Mucosa of descending colon (tissue), 3 donors: ENCODE data around the gene CHD6. TPM values are rescaled to one million over a fixed set of nuclear protein-coding genes. Genes with fewer than 3 reads are reported as not detected.

ENCODE experiments used
- ATAC-seq: fragments of 200-7000 bp; cut with Tn5 transposase; one replicate; pipeline ENCODE4 v1.9.1; 2020; ENCODE audit warnings: mild to moderate bottlenecking, moderate library complexity
- DNase-seq, 3 donors: peaks; one replicate each; pipeline ENCODE4 v3.0.0-alpha.2; 2020
- H3K36me3 ChIP-seq: fragments of 200-600 bp; one replicate; pipeline ENCODE4 v1.8.0; 2021; ENCODE audit warnings: low read depth, mild to moderate bottlenecking
- H3K4me1 ChIP-seq: fragments of 200-600 bp; one replicate; pipeline ENCODE4 v1.8.0; 2021; ENCODE audit warnings: low read depth, mild to moderate bottlenecking
- H3K4me3 ChIP-seq: fragments of 200-600 bp; one replicate; pipeline ENCODE4 v1.8.0; 2021; ENCODE audit warnings: mild to moderate bottlenecking
- H3K9me3 ChIP-seq: fragments of 200-600 bp; one replicate; pipeline ENCODE4 v1.8.0; 2021; ENCODE audit warnings: mild to moderate bottlenecking
- CTCF ChIP-seq: fragments of 200-600 bp; IDR thresholded peaks from one replicate; pipeline ENCODE4 v1.8.0; 2022; ENCODE audit warnings: antibody characterized with exemption, mild to moderate bottlenecking
- intact Hi-C, 2 donors: fragments of 100-400 bp; cut with DNase I in 1 of 2; cut with micrococcal nuclease in 1 of 2; formaldehyde crosslinking; loops; one replicate each; pipeline versions ENCODE4 v1.11.0 to v1.11.1; 2022; cut with DNase I, micrococcal nuclease
- total RNA-seq, 3 donors: library from RNA; stranded (reverse); fragmentation: NEBNext Ultra II Directional in 2 of 3; extraction: Animal tissue kit (Norgen Biotek cat#: 25700) in 2 of 3; gene quantifications; one replicate each; pipeline versions ENCODE4 v1.2.1 to v1.2.4, GENCODE V29; 2021 to 2023
- donor health status: DM: no; HTN: no; CAD: no; lungs with moderate emphysema.
- donor health status: DM: no; HTN: no; CAD: no.
- donor health status: DM: no; HTN: yes; CAD: no.

Gene CHD6
- total RNA-seq, 3 donors from 2014 or later = 33.8 to 53.6 (median 43.8) TPM

DNA sequence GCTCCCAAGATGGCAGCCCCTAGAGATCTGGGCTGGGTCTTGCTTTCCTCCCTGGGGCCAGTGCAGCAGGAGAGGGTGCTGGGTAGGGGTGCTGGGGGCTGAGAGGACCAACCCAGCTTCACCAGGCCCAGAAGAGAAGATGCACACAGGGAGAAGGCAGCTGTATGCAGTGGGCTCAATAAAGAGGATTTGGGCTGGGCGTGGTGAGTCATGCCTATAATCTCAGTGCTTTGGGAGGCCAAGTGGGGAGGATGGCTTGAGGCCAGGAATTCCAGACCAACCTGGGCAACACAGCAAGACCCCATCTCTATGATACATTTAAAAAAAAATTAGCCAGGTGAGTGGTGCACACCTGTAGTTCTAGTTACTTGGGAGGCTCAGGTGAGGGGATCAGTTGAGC is 225.9 kb downstream of the CHD6 start:
- intact Hi-C loops = no loop called here
- ATAC-seq (no peak), DNase-seq (no peak)
- Histone ChIP-seq H3K36me3 (no peaks in the 10 kb centered on the region), H3K9me3 (no peaks in the 10 kb centered on the region), H3K4me1 (no peaks in the 10 kb centered on the region), H3K4me3 (no peak overlapping the region)
- no peak for TF ChIP-seq CTCF

- Histone ChIP-seq H3K36me3 (no peaks in the 10 kb centered on the region), H3K4me3 (no peak overlapping the region), H3K4me1 (no peaks in the 10 kb centered on the region), H3K9me3 (no peaks in the 10 kb centered on the region)
- TF ChIP-seq CTCF = no peak
- intact Hi-C loops = no loop called here
- no peak for DNase-seq
- no peak for ATAC-seq
Measured at GRCh38 chr20:41391587-41392001, 226.6 kb downstream of the CHD6 start.

GRCh38 chr20:41390889-41391288 is 227.3 kb downstream of the CHD6 start:
- no peaks in the 10 kb centered on the region for H3K36me3 ChIP-seq
- intact Hi-C loops = no loop called here
- no peak for ATAC-seq

DNA sequence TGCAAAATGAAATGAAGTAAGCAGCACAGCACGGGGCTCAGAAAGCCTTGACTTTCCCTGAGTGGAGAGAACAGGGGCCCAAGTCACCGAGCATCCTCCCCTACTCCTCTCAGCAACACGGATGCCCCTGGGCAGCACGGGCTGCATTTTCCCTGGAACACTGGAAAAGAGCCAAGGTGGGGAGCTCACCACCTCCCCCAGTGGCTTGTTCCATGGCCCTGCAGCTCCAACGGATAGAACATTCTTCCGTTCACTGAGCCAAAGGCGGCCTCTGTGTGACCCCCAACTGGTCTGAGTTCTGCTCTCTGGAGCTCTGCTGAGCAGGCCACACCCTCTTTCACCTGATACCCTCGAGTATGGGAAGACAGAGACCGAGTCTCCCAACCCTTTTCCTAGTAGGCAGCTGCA is 230.7 kb downstream of the CHD6 start:
- Histone ChIP-seq H3K4me1 (no peaks in the 10 kb centered on the region), H3K9me3 (no peaks in the 10 kb centered on the region), H3K36me3 (no peaks in the 10 kb centered on the region), H3K4me3 (no peak overlapping the region)
- DNase-seq = no peak
- intact Hi-C loops = no loop called here
- TF ChIP-seq CTCF = no peak
- ATAC-seq = no peak

More at GRCh38 chr20:41390889-41391288, 227.3 kb downstream of the CHD6 start:
- DNase-seq = no peak
- TF ChIP-seq CTCF = no peak
- Histone ChIP-seq H3K4me3 (no peak overlapping the region), H3K9me3 (no peaks in the 10 kb centered on the region), H3K4me1 (no peaks in the 10 kb centered on the region)

DNA sequence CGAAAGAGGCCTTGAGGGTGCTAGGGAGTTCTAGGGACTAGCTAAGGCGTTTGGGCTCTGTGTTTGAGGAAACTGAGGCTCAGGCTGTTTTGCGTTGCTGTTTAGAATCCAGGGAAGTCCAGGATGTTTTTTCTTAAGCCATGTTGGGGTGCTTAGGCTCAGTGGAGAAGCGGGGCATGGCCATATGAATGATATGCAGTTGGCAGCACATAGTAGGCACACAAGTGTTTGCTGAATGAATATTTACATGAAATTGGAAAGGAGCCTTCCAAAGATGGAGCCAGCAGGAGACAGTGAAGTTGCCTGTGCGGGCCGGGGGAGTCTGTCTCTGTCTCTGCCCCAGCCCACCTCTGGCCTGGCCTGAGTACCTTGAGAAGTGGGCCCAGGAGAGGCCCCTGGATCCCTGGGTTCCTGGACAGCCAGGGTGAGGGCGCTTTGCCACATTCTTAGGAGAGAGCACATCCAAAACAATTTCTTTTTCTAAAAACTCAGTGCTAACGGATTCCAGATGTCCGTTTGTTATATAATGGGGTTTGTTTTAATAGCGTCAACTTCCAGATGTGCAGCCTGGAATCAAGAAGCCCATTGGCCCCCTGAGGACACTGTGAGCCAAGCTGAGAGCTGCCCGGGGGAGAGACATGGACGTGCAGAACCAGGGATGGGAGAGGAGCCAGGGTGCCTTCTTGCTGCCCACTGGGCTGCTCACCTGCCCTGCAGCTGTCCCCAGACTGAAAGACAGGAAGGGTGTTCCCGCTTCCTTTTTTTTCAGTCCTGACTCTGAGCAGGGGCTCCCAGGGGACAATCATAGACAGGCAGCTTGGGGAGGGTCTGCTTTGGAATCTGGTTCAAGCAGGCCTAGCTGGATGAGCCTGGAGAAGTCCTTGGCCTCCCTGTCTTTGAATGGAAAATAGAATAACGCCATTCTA is 231.4 kb downstream of the CHD6 start:
- intact Hi-C loops = no loop called here
- no peak for TF ChIP-seq CTCF
- Histone ChIP-seq H3K9me3 (no peaks in the 10 kb centered on the region), H3K4me1 (no peaks in the 10 kb centered on the region), H3K4me3 (no peak overlapping the region), H3K36me3 (no peaks in the 10 kb centered on the region)
- ATAC-seq (no peak), DNase-seq (no peak)
